Activated B cell treated with CpG ODN at 0.5 μM for 24 hours (primary cell): ENCODE measurements around the gene RASL10A. TPM values are rescaled to one million over a fixed set of nuclear protein-coding genes. Genes with fewer than 3 reads are reported as not detected.

Experiments used
- ATAC-seq: fragments of 200-7000 bp; cut with Tn5 transposase; one replicate; pipeline ENCODE4 v1.10.0; 2021; ENCODE audit warnings: low read depth, mild to moderate bottlenecking, moderate library complexity
- CTCF ChIA-PET: fragments of 350-600 bp; sonication (Branson Sonifier 250); formaldehyde crosslinking; loops from one replicate; lab custom pipeline; 2021; ENCODE audit warnings: antibody characterized with exemption; lab: Charles Lee
- POLR2A ChIA-PET: fragments of 350-600 bp; sonication (Branson Sonifier 250); formaldehyde crosslinking; loops from one replicate; lab custom pipeline; 2021; ENCODE audit warnings: antibody characterized with exemption; lab: Charles Lee
- DNase-seq: peaks from one replicate; pipeline ENCODE4 v3.0.0; 2022
- H3K27ac Mint-ChIP-seq: one replicate; pipeline ENCODE4 v1.8.0; 2020; ENCODE audit warnings: mixed read lengths
- H3K27me3 Mint-ChIP-seq: one replicate; pipeline ENCODE4 v1.8.0; 2021; ENCODE audit warnings: mixed read lengths
- H3K36me3 Mint-ChIP-seq: one replicate; pipeline ENCODE4 v1.8.0; 2021; ENCODE audit warnings: low read depth, mixed read lengths
- H3K4me1 Mint-ChIP-seq: one replicate; pipeline ENCODE4 v1.8.0; 2021; ENCODE audit warnings: mixed read lengths
- H3K4me3 Mint-ChIP-seq: one replicate; pipeline ENCODE4 v1.8.0; 2020; ENCODE audit warnings: mild to moderate bottlenecking, mixed read lengths
- H3K9me3 Mint-ChIP-seq: one replicate; pipeline ENCODE4 v1.8.0; 2020; ENCODE audit warnings: mixed read lengths
- CTCF ChIP-seq: fragments of 200-600 bp; IDR thresholded peaks from one replicate; pipeline ENCODE4 v1.8.0; 2022; ENCODE audit warnings: antibody characterized with exemption, mild to moderate bottlenecking
- intact Hi-C: fragments of 100-400 bp; cut with micrococcal nuclease; formaldehyde crosslinking; loops from one replicate; pipeline ENCODE4 v1.15.1; 2024
- total RNA-seq: library from RNA; stranded (reverse); gene quantifications from 2 replicates; pipeline ENCODE4 v1.2.3, GENCODE V29; 2022

Gene RASL10A
- total RNA-seq, 1 donor from 2014 or later, result 1.0 TPM

GRCh38 chr22:29290061-29290460 is 25.4 kb downstream of the RASL10A start:
- DNase-seq (no peak), ATAC-seq (no peak)
- no peaks in the 10 kb centered on the region for H3K27me3 Mint-ChIP-seq
- POLR2A ChIA-PET, result no interaction called here
- H3K4me3 Mint-ChIP-seq, result no peak overlapping the region
- H3K4me1 Mint-ChIP-seq, result no peaks in the 10 kb centered on the region
- no peaks in the 10 kb centered on the region for H3K9me3 Mint-ChIP-seq
- H3K27ac Mint-ChIP-seq, result no peak overlapping the region
- CTCF ChIA-PET, result no interaction called here
- H3K36me3 Mint-ChIP-seq, result peaks cover 94% of the 10 kb centered on the region
- intact Hi-C loops, result no loop called here
- no peak for TF ChIP-seq CTCF

GRCh38 chr22:29288837-29289236 is 26.7 kb downstream of the RASL10A start:
- CTCF ChIA-PET, result no interaction called here
- ATAC-seq (no peak), DNase-seq (no peak)
- POLR2A ChIA-PET, result interaction anchor here (0.6 kb wide), 1 partner anchor 241 kb away, joined by 3 read pairs; no protein-coding TSS in a partner anchor
- Mint-ChIP-seq H3K4me3 (no peak overlapping the region), H3K36me3 (peaks cover 94% of the 10 kb centered on the region), H3K27me3 (no peaks in the 10 kb centered on the region), H3K9me3 (no peaks in the 10 kb centered on the region), H3K4me1 (no peaks in the 10 kb centered on the region), H3K27ac (peak overlapping the region; percentile 30)
- intact Hi-C loops, result loop anchor here (2.0 kb wide), 1 partner anchor 18 kb away; no protein-coding TSS in a partner anchor
- no peak for TF ChIP-seq CTCF

GRCh38 chr22:29284196-29284595 is 31.3 kb downstream of the RASL10A start:
- ChIA-PET POLR2A (interaction anchor here (0.7 kb wide), 2 partner anchors 43 to 1042 kb away, joined by 3 to 7 read pairs; no protein-coding TSS in a partner anchor), CTCF (interaction anchor here (1.2 kb wide), 1 partner anchor 39 kb away, joined by 3 read pairs; no protein-coding TSS in a partner anchor)
- Mint-ChIP-seq H3K4me3 (no peak overlapping the region), H3K27me3 (no peaks in the 10 kb centered on the region), H3K27ac (no peak overlapping the region), H3K36me3 (peaks cover 96% of the 10 kb centered on the region), H3K9me3 (no peaks in the 10 kb centered on the region), H3K4me1 (no peaks in the 10 kb centered on the region)
- no peak for TF ChIP-seq CTCF
- DNase-seq (no peak), ATAC-seq (no peak)
- intact Hi-C loops, result no loop called here

GRCh38 chr22:29277927-29278326 is 37.6 kb downstream of the RASL10A start:
- DNase-seq, result no peak
- peaks cover 94% of the 10 kb centered on the region for H3K36me3 Mint-ChIP-seq
- H3K27me3 Mint-ChIP-seq, result no peaks in the 10 kb centered on the region
- POLR2A ChIA-PET, result interaction anchor here (0.5 to 0.7 kb wide), 2 partner anchors 57 to 218 kb away, joined by 3 read pairs; no protein-coding TSS in a partner anchor
- CTCF ChIA-PET, result no interaction called here
- no peak overlapping the region for H3K4me3 Mint-ChIP-seq
- TF ChIP-seq CTCF, result no peak
- no peak for ATAC-seq
- intact Hi-C loops, result no loop called here
- no peaks in the 10 kb centered on the region for H3K9me3 Mint-ChIP-seq
- peaks cover 34% of the 10 kb centered on the region for H3K4me1 Mint-ChIP-seq
- no peak overlapping the region for H3K27ac Mint-ChIP-seq

GRCh38 chr22:29275819-29276565 is 39.5 kb downstream of the RASL10A start:
- Mint-ChIP-seq H3K4me1 (peaks cover 54% of the 10 kb centered on the region), H3K36me3 (peaks cover 93% of the 10 kb centered on the region), H3K27ac (no peak overlapping the region), H3K9me3 (no peaks in the 10 kb centered on the region), H3K4me3 (no peak overlapping the region), H3K27me3 (no peaks in the 10 kb centered on the region)
- DNase-seq (no peak), ATAC-seq (no peak)
- ChIA-PET POLR2A (no interaction called here), CTCF (no interaction called here)
- intact Hi-C loops, result no loop called here
- TF ChIP-seq CTCF, result no peak
